HepG2 (cell line): ENCODE results near the gene JMJD6. TPM values are rescaled to one million over a fixed set of nuclear protein-coding genes. Genes with fewer than 3 reads are reported as not detected.

Experiments used
- CBX1 ChIP-seq: IDR thresholded peaks from one replicate; pipeline ENCODE4 v1.6.1; 2016; ENCODE audit warnings: antibody characterized with exemption, low read depth
- GABPA ChIP-seq, 2 experiments: IDR thresholded peaks; 2 replicates each; pipeline ENCODE4 v1.6.1; 2011 to 2016; ENCODE audit warnings: low read depth in 2 of 2, low read length in 1 of 2, missing biosample characterization in 1 of 2, missing genetic modification characterization in 1 of 2
- HMGXB3 ChIP-seq: sonication (generic); formaldehyde crosslinking; IDR thresholded peaks from 2 replicates; pipeline ENCODE4 v1.4.0; 2020; ENCODE audit warnings: missing genetic modification reagents, borderline replicate concordance
- IRF1 ChIP-seq: sonication (generic); formaldehyde crosslinking; IDR thresholded peaks from 2 replicates; pipeline ENCODE4 v1.4.0; 2020; ENCODE audit warnings: low read depth, mild to moderate bottlenecking, missing genetic modification reagents
- KLF15 ChIP-seq: sonication (generic); formaldehyde crosslinking; IDR thresholded peaks from 2 replicates; pipeline ENCODE4 v1.8.1; 2023; ENCODE audit warnings: borderline replicate concordance, mild to moderate bottlenecking, inconsistent platforms, missing genetic modification reagents, mixed read lengths
- KLF16 ChIP-seq, 2 experiments: sonication (generic) in 1 of 2; formaldehyde crosslinking in 1 of 2; IDR thresholded peaks; 2 replicates each; pipeline versions ENCODE4 v1.6.1 to v1.8.0; 2016 to 2023; ENCODE audit warnings: missing genetic modification reagents in 2 of 2, missing compliant biosample characterization in 1 of 2
- MEF2D ChIP-seq: sonication (generic); formaldehyde crosslinking; IDR thresholded peaks from 2 replicates; pipeline ENCODE4 v1.5.1; 2020; ENCODE audit warnings: mild to moderate bottlenecking, missing genetic modification reagents
- MZF1 ChIP-seq: sonication (generic); formaldehyde crosslinking; IDR thresholded peaks from 2 replicates; pipeline ENCODE4 v1.8.1; 2023; ENCODE audit warnings: mild to moderate bottlenecking, missing genetic modification reagents, borderline replicate concordance
- SNAPC2 ChIP-seq: sonication (generic); formaldehyde crosslinking; IDR thresholded peaks from 2 replicates; pipeline ENCODE4 v1.8.1; 2022; ENCODE audit warnings: mild to moderate bottlenecking, missing genetic modification reagents
- TFE3 ChIP-seq: IDR thresholded peaks from 2 replicates; pipeline ENCODE4 v1.6.1; 2016
- ZBTB26 ChIP-seq: IDR thresholded peaks from 2 replicates; pipeline ENCODE4 v1.6.1; 2016; ENCODE audit warnings: missing compliant biosample characterization, missing genetic modification reagents, borderline replicate concordance
- ZMYM3 ChIP-seq: sonication (generic); formaldehyde crosslinking; IDR thresholded peaks from 2 replicates; pipeline ENCODE4 v1.5.1; 2020; ENCODE audit warnings: mild to moderate bottlenecking, missing genetic modification reagents
- ZNF383 ChIP-seq: sonication (generic); formaldehyde crosslinking; IDR thresholded peaks from 2 replicates; pipeline ENCODE4 v1.4.0; 2020; ENCODE audit warnings: missing genetic modification reagents, mild to moderate bottlenecking, borderline replicate concordance
- ZNF784 ChIP-seq: sonication (generic); formaldehyde crosslinking; IDR thresholded peaks from 2 replicates; pipeline ENCODE4 v1.5.1; 2020; ENCODE audit warnings: missing genetic modification reagents, mild to moderate bottlenecking, borderline replicate concordance
- ZSCAN21 ChIP-seq: sonication (generic); formaldehyde crosslinking; IDR thresholded peaks from 2 replicates; pipeline ENCODE4 v1.8.0; 2022; ENCODE audit warnings: mild to moderate bottlenecking, missing genetic modification reagents, moderate library complexity, borderline replicate concordance
- ZUFSP ChIP-seq: sonication (generic); formaldehyde crosslinking; IDR thresholded peaks from 2 replicates; pipeline ENCODE4 v1.9.0; 2021; ENCODE audit warnings: missing genetic modification reagents, mild to moderate bottlenecking, borderline replicate concordance
- polyA plus RNA-seq, 8 experiments: library from polyadenylated mRNA; depleted of rRNA in 3 of 8; stranded (reverse) in 7 of 8; unstranded in 1 of 8; fragments of >200 nt; fragmentation: Illumina TruSeq in 4 of 8; extraction: Trizol in 4 of 8; gene quantifications; 2 replicates each; pipeline versions ENCODE4 v1.2.1 to v1.2.3, GENCODE V29; 2011 to 2016; ENCODE audit warnings: low read depth in 4 of 8, missing spikeins in 1 of 8, mixed read lengths in 1 of 8; ENCODE audit not compliant: insufficient read depth in 1 of 8
- total RNA-seq, 5 experiments: library from RNA; depleted of rRNA; stranded (reverse); fragments of >200 nt; fragmentation: Illumina TruSeq; extraction: Trizol; gene quantifications; 2 replicates each; pipeline ENCODE4 v1.2.3, GENCODE V29; 2016; ENCODE audit warnings: low read depth in 1 of 5

The JMJD6 gene
- total and polyA plus RNA-seq, 2 of the 13 experiments (the other 11 are each of a cell fraction or from before 2014, with no cell fraction given): 33.6 to 41.0 TPM

GRCh38 chr17:76737082-76737675, 10.8 kb upstream of the JMJD6 start, which contains the start of gene SRSF2 (continued):
- TF ChIP-seq KLF15 (CRISPR knock-in tag) (peak; percentile 90; the same call in 1 of the 2 replicates), ZBTB26 (CRISPR knock-in tag) (no peak; the same call in none of the 2 replicates), MEF2D (CRISPR knock-in tag) (peak; percentile 75; the same call in 1 of the 2 replicates), HMGXB3 (CRISPR knock-in tag) (peak; percentile 66; the same call in 1 of the 2 replicates), KLF16 (CRISPR knock-in tag; IDR thresholded peaks at IDR 0.05) (peak; percentile 55 to 99; a peak in 3 of 4 replicates), ZUFSP (no peak), GABPA (IDR thresholded peaks at IDR 0.05; ENCODE audit: low read depth, low read length) (peak; percentile 76), GABPA (CRISPR knock-in tag; IDR thresholded peaks at IDR 0.05; ENCODE audit: low read depth) (peak; percentile 88), MZF1 (CRISPR knock-in tag) (peak; percentile 81; the same call in 1 of the 2 replicates), SNAPC2 (CRISPR knock-in tag) (peak; percentile 15; the same call in 1 of the 2 replicates), CBX1 (no peak), ZNF383 (CRISPR knock-in tag) (0 out of 2 replicates have a peak, but pooled peaks have one; percentile 63), TFE3 (CRISPR knock-in tag) (peak; percentile 43; the same call in 1 of the 2 replicates), ZSCAN21 (CRISPR knock-in tag) (peak; percentile 78), ZMYM3 (no peak; the same call in 1 of the 2 replicates), ZNF784 (CRISPR knock-in tag) (0 out of 2 replicates have a peak, but pooled peaks have one; percentile 38), IRF1 (CRISPR knock-in tag) (no peak; the same call in 1 of the 2 replicates)
